ENCODE results near the gene PRKD1.

The PRKD1 gene

DNA sequence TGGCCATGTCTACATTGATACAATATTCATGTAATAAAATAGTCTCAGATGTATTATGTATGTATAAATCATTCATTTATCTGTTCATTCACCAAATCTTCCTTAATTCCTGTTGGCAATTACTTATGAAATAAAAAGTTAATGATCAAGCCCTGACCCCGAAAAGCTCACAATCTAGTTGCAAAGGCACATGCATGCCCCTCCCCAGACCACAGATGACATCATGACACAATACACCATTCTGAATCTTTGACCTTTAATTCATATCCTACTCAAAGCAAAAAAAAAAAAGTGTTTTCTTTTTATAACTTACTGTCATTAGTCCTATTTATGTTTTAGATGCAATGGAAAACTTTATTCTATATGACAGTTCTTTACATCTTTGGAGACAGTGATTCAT is 346.9 kb downstream of the PRKD1 start:
- DNase-seq: no peak

DNA sequence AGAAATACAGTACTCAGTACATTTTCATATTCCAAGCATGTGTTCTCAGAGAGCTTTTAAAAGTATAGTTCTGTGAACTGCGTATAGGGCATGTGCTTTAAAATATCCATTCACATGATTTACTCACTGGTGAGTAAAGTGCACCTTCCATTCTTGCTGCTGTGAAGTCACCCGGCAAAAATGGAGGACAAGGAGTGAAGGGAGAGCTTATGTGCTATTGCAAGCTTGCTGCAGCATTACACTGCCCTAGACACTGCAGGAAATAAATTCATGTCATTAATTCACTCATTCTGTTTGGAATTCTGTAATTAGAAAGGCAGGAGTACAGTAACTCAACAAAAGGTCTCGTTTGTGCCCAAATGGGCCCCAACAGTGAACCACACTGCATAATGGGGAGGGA is 347.8 kb downstream of the PRKD1 start:
- DNase-seq: no peak

DNA sequence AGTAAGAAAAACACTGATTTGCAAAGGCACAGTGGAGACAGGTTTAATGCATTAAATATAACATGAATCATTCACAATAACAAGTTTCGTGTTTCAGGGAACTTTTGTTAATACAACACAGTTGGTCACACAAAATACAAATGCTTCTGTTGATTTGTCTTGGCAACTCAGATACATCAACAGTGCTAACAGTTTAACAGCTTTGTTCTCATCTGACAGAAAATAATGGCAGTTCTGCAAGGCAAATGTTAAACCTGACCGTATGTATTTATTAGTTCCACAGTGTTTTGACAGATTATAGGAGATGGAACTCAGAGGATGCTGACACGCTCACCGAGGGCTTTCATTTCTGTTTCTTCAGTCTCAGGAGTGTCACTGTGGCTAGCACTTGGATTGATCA is 350.7 kb downstream of the PRKD1 start:
- no peak for DNase-seq

DNA sequence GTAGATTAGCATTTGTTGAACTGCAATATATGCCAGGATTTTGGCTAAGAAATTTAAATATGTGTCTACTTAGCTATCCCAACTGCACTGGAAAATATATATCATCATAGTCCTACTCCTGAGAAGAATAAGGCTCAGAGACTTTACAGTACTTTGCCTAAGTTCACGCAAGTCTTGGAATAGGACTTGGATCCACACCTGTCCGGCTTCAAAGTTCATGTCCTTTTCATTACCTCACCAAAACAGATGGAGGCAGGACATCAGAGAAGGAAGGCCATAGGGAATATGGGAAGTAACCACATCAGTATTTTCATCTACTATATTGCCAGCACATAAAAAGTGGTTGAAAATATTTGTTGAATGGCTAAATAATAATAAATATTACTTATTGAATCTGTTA is 358.5 kb downstream of the PRKD1 start:
- no peak for DNase-seq

DNA sequence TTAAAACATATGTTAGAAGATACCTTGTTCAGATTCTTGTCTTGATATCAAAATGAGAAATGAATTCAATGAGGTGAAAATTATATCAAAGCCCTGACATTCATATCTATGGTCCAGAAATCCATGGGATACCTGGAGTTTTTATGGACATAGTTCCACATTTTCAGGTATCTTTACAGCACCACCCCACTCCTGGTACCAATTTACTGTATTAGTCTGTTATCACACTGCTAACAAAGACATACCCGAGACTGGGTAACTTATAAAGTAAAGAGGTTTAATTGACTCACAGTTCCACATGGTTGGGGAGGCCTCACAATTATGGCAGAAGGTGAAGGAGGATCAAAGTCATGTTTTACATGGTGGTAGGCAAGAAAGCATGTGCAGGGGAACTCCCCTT is 361.5 kb downstream of the PRKD1 start:
- DNase-seq: no peak

DNA sequence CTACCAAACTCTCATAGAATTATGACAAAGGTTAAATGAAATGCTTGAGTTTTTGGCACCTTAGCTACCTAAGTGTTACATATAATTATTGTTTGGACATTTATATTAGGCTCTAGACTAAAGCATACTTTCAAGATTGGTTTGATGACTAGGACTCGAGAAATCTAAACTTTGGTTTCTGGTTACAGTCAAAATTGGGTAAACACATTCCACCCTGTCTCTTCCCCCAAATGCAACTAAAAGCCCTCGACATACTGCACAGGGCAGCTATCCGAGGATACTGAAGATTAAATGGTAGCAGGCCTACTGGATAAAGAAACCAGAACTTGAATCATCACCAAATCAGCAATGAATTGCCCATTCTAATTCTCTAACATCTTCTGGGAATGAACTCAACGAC is 369.1 kb downstream of the PRKD1 start:
- DNase-seq: no peak

DNA sequence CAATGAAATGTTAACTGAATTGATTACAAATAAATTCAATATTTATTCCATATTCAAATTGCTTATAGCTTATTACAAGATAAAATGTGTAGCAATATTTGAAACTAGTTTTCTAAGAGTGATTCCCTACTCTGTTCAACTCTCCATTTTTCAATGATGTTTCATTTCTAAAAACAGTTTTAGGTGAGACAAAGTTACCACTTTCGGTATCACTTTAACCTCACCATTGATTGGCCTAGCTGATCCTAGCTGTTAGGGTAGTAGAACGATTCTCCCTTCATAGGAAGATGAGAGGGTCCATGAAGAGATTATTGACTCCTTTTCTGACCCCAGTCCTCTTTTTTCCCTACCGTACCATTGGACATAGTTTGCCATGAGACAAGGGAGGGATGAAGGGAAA is 373.3 kb downstream of the PRKD1 start:
- no peak for DNase-seq

DNA sequence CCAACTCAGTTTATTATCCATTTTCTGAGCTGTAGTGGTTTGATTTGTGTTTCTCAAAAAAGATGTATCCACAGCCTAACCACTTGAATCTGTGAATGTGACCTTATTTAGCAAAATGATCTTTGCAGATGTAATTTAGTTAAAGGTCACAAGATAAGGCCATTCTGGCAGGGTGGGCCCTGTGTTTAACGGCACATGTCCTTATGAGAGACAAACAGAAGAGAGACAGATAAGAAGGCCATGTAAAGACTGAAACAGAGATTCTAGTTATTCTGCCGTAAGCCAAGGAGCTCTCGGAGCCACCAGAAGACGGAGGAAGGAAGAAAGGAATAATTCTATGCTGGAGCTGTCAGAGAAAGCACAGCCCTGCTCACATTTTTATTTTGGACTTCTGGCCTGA is 374.2 kb downstream of the PRKD1 start:
- DNase-seq: no peak

DNA sequence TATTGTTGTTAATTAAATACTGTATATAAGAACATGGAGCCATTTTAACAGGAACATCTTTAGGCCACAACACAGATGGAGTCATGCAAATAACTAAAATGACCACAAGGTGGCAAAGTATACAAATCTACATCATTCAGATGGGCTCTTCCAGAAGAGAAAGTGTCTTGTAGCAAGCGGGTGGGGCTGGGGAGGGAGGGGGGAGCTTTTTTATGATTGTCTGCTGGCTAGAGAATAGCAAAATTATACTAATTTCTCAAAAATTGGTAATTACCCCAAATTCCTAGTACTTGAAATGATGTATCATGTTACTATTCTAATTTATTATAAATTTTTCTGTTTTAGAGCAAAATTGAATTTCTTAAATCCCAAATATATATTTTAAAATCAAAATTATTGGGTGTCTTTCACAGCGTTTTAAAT is 378.7 kb downstream of the PRKD1 start:
- DNase-seq: peak; percentile 27 to 41

DNA sequence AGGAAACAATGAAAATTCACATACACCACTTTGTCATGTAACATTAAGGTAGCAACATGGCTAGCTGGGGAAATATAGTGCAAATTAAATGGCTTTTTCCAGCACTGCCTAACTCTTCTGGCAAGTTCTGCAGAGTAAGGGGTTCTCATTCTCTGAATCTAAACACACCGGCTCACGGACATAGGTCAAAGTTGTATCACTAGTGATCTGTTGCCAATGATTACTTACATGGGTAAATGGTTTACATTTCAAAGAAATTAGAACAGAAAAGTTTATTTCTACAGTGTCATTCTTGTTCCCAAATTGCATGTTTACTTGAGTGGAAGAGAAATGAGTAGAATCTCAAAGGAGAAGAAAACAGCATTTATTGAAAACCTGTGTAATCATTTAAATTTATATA is 381.9 kb downstream of the PRKD1 start:
- DNase-seq: no peak

DNA sequence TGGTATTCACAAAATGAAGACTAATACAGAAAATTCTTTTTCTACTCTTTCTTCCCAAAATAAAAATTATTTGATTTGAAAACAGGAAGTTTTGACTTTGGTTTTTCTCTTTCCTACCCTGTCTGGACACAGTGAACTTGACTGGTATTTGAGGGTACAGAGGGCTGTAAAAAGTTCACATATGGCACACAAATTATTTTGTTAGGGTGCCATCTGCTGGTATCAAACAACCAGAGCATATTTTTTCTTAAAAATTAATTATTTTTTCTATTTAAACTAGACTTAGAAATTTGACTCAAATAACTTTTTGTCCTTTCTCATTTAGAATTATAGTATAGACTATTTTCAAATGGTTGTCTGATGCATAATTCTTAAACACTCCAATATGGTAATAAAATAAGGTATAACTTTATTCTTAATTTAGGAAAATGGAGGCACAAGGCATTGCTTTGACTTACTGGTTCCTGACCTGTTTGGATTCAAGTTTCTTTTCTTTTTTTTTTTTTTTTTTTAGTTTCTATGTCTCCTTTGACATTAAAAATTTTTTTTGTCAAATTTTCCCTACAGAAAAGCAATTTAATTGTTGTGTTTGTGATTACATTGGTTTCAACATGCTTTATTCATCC is 390.6 kb downstream of the PRKD1 start:
- peak in 1 of 2 donors; percentile 9 for DNase-seq

DNA sequence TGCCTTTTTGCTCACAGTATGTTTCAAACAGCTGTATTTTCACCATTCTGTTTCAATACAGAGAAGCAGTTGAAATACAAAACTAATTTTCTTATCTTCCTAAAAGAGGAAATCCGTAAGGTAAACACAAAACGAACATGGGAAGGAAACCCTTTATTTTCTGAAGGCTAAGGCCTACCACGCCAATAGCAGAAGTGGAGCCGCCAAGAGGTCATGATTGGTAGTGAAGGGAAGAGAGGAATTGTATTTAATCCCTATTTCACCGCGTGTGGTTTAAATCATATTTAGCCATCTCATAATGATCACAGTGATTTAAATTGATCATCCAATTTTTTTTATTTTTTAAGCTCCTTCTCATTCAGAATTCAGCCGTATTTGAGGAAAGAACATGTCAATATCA is 398.2 kb downstream of the PRKD1 start:
- no peak for DNase-seq

DNA sequence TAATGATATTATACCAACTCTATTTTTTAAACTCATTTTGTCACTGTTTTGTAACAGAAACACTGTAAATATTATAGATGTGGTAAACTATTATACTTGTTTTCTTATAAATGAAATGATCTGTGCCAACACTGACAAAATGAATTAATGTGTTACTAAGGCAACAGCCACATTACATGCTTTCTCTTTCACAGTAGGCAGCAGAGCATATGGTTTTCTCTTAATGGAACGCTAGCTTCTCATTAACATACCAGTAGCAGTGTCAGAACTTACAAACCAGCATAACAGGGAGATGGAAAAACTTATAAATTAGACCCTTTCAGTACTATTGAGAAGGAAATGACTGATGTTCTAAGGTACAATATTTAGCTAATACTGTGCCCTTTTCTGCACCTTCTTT is 398.8 kb downstream of the PRKD1 start:
- DNase-seq: no peak

DNA sequence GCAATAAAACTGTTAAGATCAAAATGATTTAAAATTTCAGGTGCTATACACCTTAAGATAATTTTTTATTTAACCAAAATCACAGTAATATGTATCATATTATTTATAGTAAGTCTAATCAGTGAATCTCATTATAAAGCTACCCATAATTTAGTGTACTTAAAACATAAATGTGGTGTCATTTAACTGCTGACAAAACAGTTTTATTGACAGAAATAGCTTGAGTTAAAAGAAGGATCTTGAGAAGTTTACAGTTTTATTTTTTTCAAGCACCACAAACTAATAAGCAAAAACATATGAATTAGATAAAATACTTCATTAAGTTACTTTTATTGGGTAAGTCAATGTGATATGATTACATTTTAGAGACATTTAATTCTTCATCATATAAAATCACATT is 400.4 kb downstream of the PRKD1 start:
- DNase-seq: no peak

Measured in inflammatory macrophage treated with lipopolysaccharide for 1 hour (primary cell).